Spleen (tissue), 7 donors: Measurements from ENCODE around the gene CALY.

ENCODE experiments used
- POLR2A ChIP-seq, 3 donors: fragments of 450-650 bp; IDR thresholded peaks; one replicate each; pipeline ENCODE4 v1.5.1; 2017; ENCODE audit warnings: antibody characterized with exemption in 3 of 3, mild to moderate bottlenecking in 1 of 3
- TF ChIP-seq, protein P1 (sequence below), 11 experiments: fragments of 200-600 bp in 7 of 11; fragments of 450-650 bp in 4 of 11; sonication (generic) in 4 of 11; IDR thresholded peaks in 8 of 11; conservative IDR thresholded peaks in 3 of 11; 1 replicate in 7 of 11; 2 replicates in 4 of 11; pipeline versions ENCODE4 v1.4.0 to v1.8.0; 2016 to 2021; ENCODE audit warnings: antibody characterized with exemption in 11 of 11, inconsistent platforms in 4 of 11, mild to moderate bottlenecking in 1 of 11
- donor health status: DM: no; HTN: no; CAD: no; lungs with moderate emphysema.
- donor health status: DM: no; HTN: no; CAD: no.
- donor health status: DM: no; HTN: no; CAD: no.

GRCh38 chr10:133286366-133286765, 50.3 kb downstream of the CALY start:
- no peak for TF ChIP-seq POLR2A (IDR thresholded peaks at IDR 0.05)
- TF ChIP-seq, protein P1, sequence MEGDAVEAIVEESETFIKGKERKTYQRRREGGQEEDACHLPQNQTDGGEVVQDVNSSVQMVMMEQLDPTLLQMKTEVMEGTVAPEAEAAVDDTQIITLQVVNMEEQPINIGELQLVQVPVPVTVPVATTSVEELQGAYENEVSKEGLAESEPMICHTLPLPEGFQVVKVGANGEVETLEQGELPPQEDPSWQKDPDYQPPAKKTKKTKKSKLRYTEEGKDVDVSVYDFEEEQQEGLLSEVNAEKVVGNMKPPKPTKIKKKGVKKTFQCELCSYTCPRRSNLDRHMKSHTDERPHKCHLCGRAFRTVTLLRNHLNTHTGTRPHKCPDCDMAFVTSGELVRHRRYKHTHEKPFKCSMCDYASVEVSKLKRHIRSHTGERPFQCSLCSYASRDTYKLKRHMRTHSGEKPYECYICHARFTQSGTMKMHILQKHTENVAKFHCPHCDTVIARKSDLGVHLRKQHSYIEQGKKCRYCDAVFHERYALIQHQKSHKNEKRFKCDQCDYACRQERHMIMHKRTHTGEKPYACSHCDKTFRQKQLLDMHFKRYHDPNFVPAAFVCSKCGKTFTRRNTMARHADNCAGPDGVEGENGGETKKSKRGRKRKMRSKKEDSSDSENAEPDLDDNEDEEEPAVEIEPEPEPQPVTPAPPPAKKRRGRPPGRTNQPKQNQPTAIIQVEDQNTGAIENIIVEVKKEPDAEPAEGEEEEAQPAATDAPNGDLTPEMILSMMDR (IDR thresholded peaks at IDR 0.05 in 8 of 11, conservative IDR thresholded peaks at IDR 0.05 in 3 of 11): no peak
